HCT116 (cell line): ENCODE results near the gene RMI2.

ENCODE experiments used
- CTCF ChIP-seq, 3 experiments: fragments of 200-600 bp in 1 of 3; sonication (generic) in 1 of 3; IDR thresholded peaks in 2 of 3; conservative IDR thresholded peaks in 1 of 3; 2 replicates each; pipeline ENCODE4 v1.5.1; 2012 to 2017; ENCODE audit warnings: low read depth in 2 of 3, low read length in 2 of 3, antibody characterized with exemption in 1 of 3, borderline replicate concordance in 1 of 3, control low read depth in 1 of 3, mild to moderate bottlenecking in 1 of 3, mixed read lengths in 1 of 3, mixed run types in 1 of 3, moderate library complexity in 1 of 3; ENCODE audit not compliant: insufficient read depth in 1 of 3
- EGR1 ChIP-seq: IDR thresholded peaks from 2 replicates; pipeline ENCODE4 v1.6.1; 2012; ENCODE audit warnings: low read depth
- EZH2 ChIP-seq: fragments of 200-600 bp; sonication (generic); IDR thresholded peaks from 2 replicates; pipeline ENCODE4 v1.6.1; 2017; ENCODE audit warnings: antibody characterized with exemption, mixed run types
- EZH2phosphoT487 ChIP-seq: fragments of 200-600 bp; IDR thresholded peaks from 2 replicates; pipeline ENCODE4 v1.6.1; 2018; ENCODE audit warnings: antibody characterized with exemption, borderline replicate concordance
- POLR2A ChIP-seq: IDR thresholded peaks from 2 replicates; pipeline ENCODE4 v1.7.0; 2011; ENCODE audit warnings: borderline replicate concordance; ENCODE audit not compliant: insufficient read depth, insufficient read length; ENCODE audit errors: extremely low read depth
- POLR2AphosphoS5 ChIP-seq: IDR thresholded peaks from 2 replicates; pipeline ENCODE4 v1.6.1; 2011; ENCODE audit warnings: mild to moderate bottlenecking, low read depth, low read length, moderate library complexity
- REST ChIP-seq: IDR thresholded peaks from 2 replicates; pipeline ENCODE4 v1.6.1; 2012; ENCODE audit warnings: low read depth
- SIN3A ChIP-seq: IDR thresholded peaks from 2 replicates; pipeline ENCODE4 v1.6.1; 2012; ENCODE audit warnings: low read depth
- TCF7L2 ChIP-seq: IDR thresholded peaks from 2 replicates; pipeline ENCODE4 v1.7.0; 2011; ENCODE audit warnings: borderline replicate concordance, inconsistent platforms; ENCODE audit not compliant: insufficient read depth, insufficient read length; ENCODE audit errors: extremely low read depth
- ZNF274 ChIP-seq: fragments of 200-500 bp; sonication (Bioruptor generic); IDR thresholded peaks from 2 replicates; pipeline ENCODE4 v1.6.1; 2014; ENCODE audit warnings: mild to moderate bottlenecking, low read depth, low read length, inconsistent platforms

GRCh38 chr16:11298143-11298900, 46.9 kb upstream of the RMI2 start:
- TF ChIP-seq CTCF (IDR thresholded peaks at IDR 0.05 in 2 of 3, conservative IDR thresholded peaks at IDR 0.05 in 1 of 3; ENCODE audit: borderline replicate concordance in 1 of 3, insufficient read depth in 1 of 3, low read depth in 2 of 3, low read length in 2 of 3) = no peak
- no peak for TF ChIP-seq POLR2A
- TF ChIP-seq ZNF274 = no peak
- no peak for TF ChIP-seq EZH2phosphoT487
- no peak for TF ChIP-seq EZH2
- no peak for TF ChIP-seq POLR2AphosphoS5
- no peak for TF ChIP-seq TCF7L2
- no peak for TF ChIP-seq EGR1
- no peak for TF ChIP-seq SIN3A
- TF ChIP-seq REST = no peak
